ENCODE data around the gene GNRH2. TPM values are rescaled to one million over a fixed set of nuclear protein-coding genes. Genes with fewer than 3 reads are reported as not detected.
A peak's percentile ranks its signal among the peaks of the same experiment; 100 is the strongest.

Gene GNRH2
- total and polyA plus RNA-seq, 10 of the 15 experiments (the other 5 are each of a cell fraction or from before 2014, with no cell fraction given): 0.12 to 0.85 (median 0.31) TPM; not detected in 7

GRCh38 chr20:3044336-3044965 is 1.0 kb downstream of the GNRH2 start:
- Histone ChIP-seq H3K4me2 (ENCODE audit: control insufficient read depth, insufficient read depth) (no peak overlapping the region), H3K79me2 (ENCODE audit: control insufficient read depth, insufficient read depth, low read length) (peaks cover 13% of the 10 kb centered on the region), H3K4me3 (no peak overlapping the region), H2AFZ (ENCODE audit: control insufficient read depth, low read depth, low read length) (no peak overlapping the region), H3K27me3 (replicated peaks in 1 of 2; ENCODE audit: control insufficient read depth in 2 of 2, insufficient read depth in 2 of 2, low read length in 1 of 2) (no peaks in the 10 kb centered on the region), H3K9me3 (replicated peaks; ENCODE audit: control insufficient read depth, insufficient read depth, low read length) (no peaks in the 10 kb centered on the region), H3K9ac (ENCODE audit: control insufficient read depth, insufficient read depth, low read length) (no peak overlapping the region), H3K36me3 (ENCODE audit: control insufficient read depth in 2 of 2, insufficient read depth in 2 of 2, low read length in 1 of 2) (peaks cover 8 to 9% of the 10 kb centered on the region in 2 experiments; a peak in 3 of 4 replicates), H3K4me1 (ENCODE audit: control insufficient read depth, insufficient read depth, low read length) (no peaks in the 10 kb centered on the region; the same call in 1 of the 2 replicates), H3K27ac (ENCODE audit: control insufficient read depth, insufficient read depth) (no peak overlapping the region), H4K20me1 (ENCODE audit: control insufficient read depth, insufficient read depth) (no peaks in the 10 kb centered on the region)
- intact Hi-C loops (cut with micrococcal nuclease; ENCODE audit: unreplicated experiment) (loop anchor here (10.0 kb wide), 1 partner anchor 160 kb away; the partner anchor contains the start of genes DDRGK1 and ITPA), in situ Hi-C loops (cut with MboI) (no loop called here)
- 87% methylated on average over 8 of the region's 8 CpGs for WGBS (ENCODE audit: insufficient coverage, insufficient replicate concordance, low lambda C conversion rate, missing lambda C conversion rate)
- no TSS peak for BruUV-seq (replicated peaks)
- TF ChIP-seq E2F4 (IDR thresholded peaks at IDR 0.05; ENCODE audit: low read depth, low read length) (no peak), POLR2AphosphoS5 (IDR thresholded peaks at IDR 0.05; ENCODE audit: low read length) (no peak), BCL11A (IDR thresholded peaks at IDR 0.05; ENCODE audit: low read depth, low read length) (no peak), POLR2A (IDR thresholded peaks at IDR 0.05; ENCODE audit: low read depth, low read length) (peak; percentile 14; the same call in 1 of the 2 replicates), STAT1 (conservative IDR thresholded peaks at IDR 0.05) (no peak), HCFC1 (IDR thresholded peaks at IDR 0.05; ENCODE audit: low read length) (no peak)
- FAIRE-seq (no peak), ATAC-seq (no peak), DNase-seq (ENCODE audit: low read depth, low spot score) (no peak)
- SMC1A ChIA-PET (ENCODE audit: uncharacterized antibody, unreplicated experiment): interaction anchor here (0.6 kb wide), 1 partner anchor 163 kb away, joined by 3 read pairs; no protein-coding TSS in a partner anchor
- POLR2A ChIA-PET: no interaction called here
- CTCF ChIA-PET: no interaction called here
- RAD21 ChIA-PET (ENCODE audit: unreplicated experiment): no interaction called here

Data from GM12878 (cell line).